Karpas-422 (cell line): ENCODE measurements around the gene GSPT1. TPM values are rescaled to one million over a fixed set of nuclear protein-coding genes. Genes with fewer than 3 reads are reported as not detected.
"Not testable (repeated sequence)": the region's sequence is repeated elsewhere in the genome, so short reads cannot be mapped to it uniquely, and the experiment has no call there.

Experiments
- DNase-seq: peaks from one replicate; pipeline ENCODE4 v3.0.0-alpha.2; 2015
- H2AFZ ChIP-seq: fragments of 200-600 bp; sonication (generic); 2 replicates; pipeline ENCODE4 v1.6.1; 2014; ENCODE audit warnings: antibody characterized with exemption, low read length, mixed read lengths
- H3K27ac ChIP-seq: fragments of 200-600 bp; sonication (generic); 2 replicates; pipeline ENCODE4 v1.5.1; 2014; ENCODE audit warnings: mild to moderate bottlenecking, low read length, moderate library complexity
- H3K27me3 ChIP-seq: fragments of 200-600 bp; sonication (generic); 2 replicates; pipeline ENCODE4 v1.6.1; 2014; ENCODE audit warnings: low read length, mixed read lengths
- H3K36me3 ChIP-seq: fragments of 200-600 bp; sonication (generic); 2 replicates; pipeline ENCODE4 v1.6.1; 2014; ENCODE audit warnings: low read length, mixed read lengths; ENCODE audit not compliant: insufficient read depth
- H3K4me1 ChIP-seq: fragments of 200-600 bp; sonication (generic); 2 replicates; pipeline ENCODE4 v1.6.1; 2014; ENCODE audit warnings: mild to moderate bottlenecking, low read length, mixed read lengths
- H3K4me2 ChIP-seq: fragments of 200-600 bp; sonication (generic); 2 replicates; pipeline ENCODE4 v1.6.1; 2014; ENCODE audit warnings: low read length, low read depth, mild to moderate bottlenecking; ENCODE audit not compliant: poor library complexity, severe bottlenecking
- H3K4me3 ChIP-seq: fragments of 200-600 bp; sonication (generic); 2 replicates; pipeline ENCODE4 v1.5.1; 2014; ENCODE audit warnings: mild to moderate bottlenecking, antibody characterized with exemption, low read length, mixed read lengths
- H3K79me2 ChIP-seq: fragments of 200-600 bp; sonication (generic); 2 replicates; pipeline ENCODE4 v1.6.1; 2014; ENCODE audit warnings: mild to moderate bottlenecking, low read length, mixed read lengths
- H3K9ac ChIP-seq: fragments of 200-600 bp; sonication (generic); 2 replicates; pipeline ENCODE4 v1.6.0; 2014; ENCODE audit warnings: low read length
- H3K9me2 ChIP-seq: fragments of 200-600 bp; sonication (generic), shearing (Covaris generic); replicated peaks from 2 replicates; pipeline ENCODE4 v1.6.0; 2014; ENCODE audit warnings: mild to moderate bottlenecking, low read length, moderate library complexity; ENCODE audit not compliant: insufficient read depth
- H3K9me3 ChIP-seq: fragments of 300-700, 200-600 bp; sonication (generic); 2 replicates; pipeline ENCODE4 v1.6.1; 2014; ENCODE audit warnings: low read length, mixed read lengths
- H4K20me1 ChIP-seq: fragments of 200-600 bp; sonication (generic); 2 replicates; pipeline ENCODE4 v1.6.1; 2014; ENCODE audit warnings: mild to moderate bottlenecking, antibody characterized with exemption, low read length, low read depth; ENCODE audit not compliant: insufficient read depth
- total RNA-seq: library from RNA; depleted of rRNA; stranded (reverse); fragments of >200 nt; shearing (Covaris generic); gene quantifications from 2 replicates; pipeline ENCODE4 v1.2.3, GENCODE V29; 2014; ENCODE audit warnings: low replicate concordance

GSPT1 gene
- total RNA-seq, 1 experiment from 2014 or later = 80.2 TPM

DNA sequence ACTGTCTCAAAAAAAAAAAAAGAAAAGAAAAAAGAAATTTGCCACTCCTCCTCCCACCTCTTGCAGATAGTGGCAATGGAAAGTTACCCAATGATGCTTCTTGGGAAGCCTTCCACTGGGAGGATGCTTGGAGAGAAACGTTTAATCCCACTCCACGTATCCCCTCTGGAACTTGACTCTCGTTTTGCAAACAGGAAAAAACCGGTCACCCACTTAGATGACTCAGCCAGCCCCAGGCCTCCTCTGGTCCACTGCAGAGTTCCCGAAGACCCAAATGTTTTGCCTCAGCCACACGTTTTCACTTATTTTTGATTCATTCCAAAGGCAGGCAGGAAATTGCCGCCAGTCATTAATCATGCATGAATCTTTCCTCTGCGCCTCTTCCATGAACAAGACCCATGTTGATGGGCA lies 40.0 kb upstream of the GSPT1 start:
- Histone ChIP-seq H3K36me3 (no peaks in the 10 kb centered on the region), H3K27ac (no peak overlapping the region), H3K9me3 (no peaks in the 10 kb centered on the region), H3K4me3 (no peak overlapping the region), H4K20me1 (no peaks in the 10 kb centered on the region), H3K27me3 (no peaks in the 10 kb centered on the region), H3K4me2 (no peak overlapping the region), H3K9ac (no peak overlapping the region), H3K4me1 (peaks cover 15% of the 10 kb centered on the region), H2AFZ (no peak overlapping the region), H3K79me2 (no peaks in the 10 kb centered on the region), H3K9me2 (no peaks in the 10 kb centered on the region)
- DNase-seq = no peak

GRCh38 chr16:11953576-11953975 lies 37.8 kb upstream of the GSPT1 start:
- not testable (repeated sequence) for H3K9me2 ChIP-seq, H3K79me2 ChIP-seq, H2AFZ ChIP-seq

GRCh38 chr16:11950388-11950787 lies 34.6 kb upstream of the GSPT1 start:
- no peaks in the 10 kb centered on the region for H3K9me3 ChIP-seq
- H3K36me3 ChIP-seq = no peaks in the 10 kb centered on the region
- no peaks in the 10 kb centered on the region for H3K79me2 ChIP-seq
- H3K9ac ChIP-seq = peak overlapping the region; percentile 53
- peak overlapping the region; percentile 89 for H3K27ac ChIP-seq
- peak overlapping the region; percentile 66 for H3K4me2 ChIP-seq
- H4K20me1 ChIP-seq = no peaks in the 10 kb centered on the region
- peak overlapping the region; percentile 38; the same call in 1 of the 2 replicates for H3K4me3 ChIP-seq
- no peaks in the 10 kb centered on the region for H3K27me3 ChIP-seq
- H3K9me2 ChIP-seq = no peaks in the 10 kb centered on the region
- DNase-seq = peak; percentile 86
- peaks cover 19% of the 10 kb centered on the region for H3K4me1 ChIP-seq
- H2AFZ ChIP-seq = peak overlapping the region; percentile 74

More at GRCh38 chr16:11953576-11953975, 37.8 kb upstream of the GSPT1 start:
- not testable (repeated sequence) for H4K20me1 ChIP-seq, H3K4me2 ChIP-seq, DNase-seq, H3K9ac ChIP-seq, H3K4me3 ChIP-seq, H3K27ac ChIP-seq, H3K27me3 ChIP-seq, H3K36me3 ChIP-seq, H3K9me3 ChIP-seq
- H3K4me1 ChIP-seq = peaks cover 19% of the 10 kb centered on the region

DNA sequence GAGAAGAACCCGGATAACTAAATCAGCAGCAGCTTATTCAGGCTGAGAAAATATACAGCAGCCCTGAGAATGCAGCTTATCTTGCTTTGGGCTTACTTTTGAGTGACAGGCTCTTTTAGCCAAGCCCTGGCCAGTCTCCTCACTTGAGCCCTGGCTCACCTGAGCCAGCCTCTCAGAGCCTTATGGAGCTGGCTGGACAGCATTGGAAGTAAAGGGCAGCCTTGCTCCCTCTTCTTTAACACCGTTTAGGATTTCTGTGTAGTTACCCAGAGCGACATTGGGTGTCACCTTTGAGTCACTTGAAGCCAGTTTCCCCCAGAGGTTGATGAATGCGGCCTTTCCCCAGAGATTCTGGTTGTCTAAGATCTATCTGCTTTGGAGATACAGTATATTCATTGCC lies 33.8 kb upstream of the GSPT1 start:
- Histone ChIP-seq H3K9ac (no peak overlapping the region), H3K36me3 (no peaks in the 10 kb centered on the region), H3K4me3 (no peak overlapping the region), H4K20me1 (no peaks in the 10 kb centered on the region), H3K4me1 (peaks cover 19% of the 10 kb centered on the region), H3K27me3 (no peaks in the 10 kb centered on the region), H3K9me3 (no peaks in the 10 kb centered on the region), H3K9me2 (no peaks in the 10 kb centered on the region), H3K4me2 (peak overlapping the region; percentile 66), H3K27ac (peak overlapping the region; percentile 89), H2AFZ (no peak overlapping the region), H3K79me2 (no peaks in the 10 kb centered on the region)
- DNase-seq = peak; percentile 90

GRCh38 chr16:11948819-11949218 lies 33.1 kb upstream of the GSPT1 start:
- H3K4me1 ChIP-seq = peaks cover 19% of the 10 kb centered on the region
- H3K4me2 ChIP-seq = no peak overlapping the region
- H3K9me2 ChIP-seq = no peaks in the 10 kb centered on the region
- no peak overlapping the region for H3K27ac ChIP-seq
- H3K36me3 ChIP-seq = no peaks in the 10 kb centered on the region
- H3K27me3 ChIP-seq = no peaks in the 10 kb centered on the region
- H3K9me3 ChIP-seq = no peaks in the 10 kb centered on the region
- H3K79me2 ChIP-seq = no peaks in the 10 kb centered on the region
- no peak overlapping the region for H2AFZ ChIP-seq
- DNase-seq = no peak
- H3K9ac ChIP-seq = no peak overlapping the region
- no peak overlapping the region for H3K4me3 ChIP-seq
- no peaks in the 10 kb centered on the region for H4K20me1 ChIP-seq

DNA sequence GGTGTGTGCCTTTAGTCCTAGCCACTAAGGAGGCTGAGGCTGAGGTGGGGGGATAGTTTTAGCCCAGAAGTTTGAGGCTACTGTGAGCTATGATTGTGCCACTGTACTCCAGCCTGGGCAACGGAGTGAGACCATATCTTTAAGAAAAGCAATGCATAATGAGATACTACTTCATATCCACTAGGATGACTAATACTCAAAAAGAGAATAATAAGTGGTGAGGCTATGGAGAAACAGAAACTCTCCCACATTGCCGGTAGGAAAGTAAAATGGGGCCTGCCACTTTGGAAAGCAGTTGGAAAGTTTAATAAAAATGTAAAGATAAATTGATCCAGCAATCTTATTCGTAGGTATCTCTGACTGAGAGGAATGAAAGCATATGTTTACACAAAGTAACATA lies 30.7 kb upstream of the GSPT1 start:
- H4K20me1 ChIP-seq = no peaks in the 10 kb centered on the region
- H3K4me2 ChIP-seq = no peak overlapping the region
- no peak overlapping the region for H3K4me3 ChIP-seq
- no peak for DNase-seq
- H3K27ac ChIP-seq = no peak overlapping the region
- H3K36me3 ChIP-seq = no peaks in the 10 kb centered on the region
- H3K4me1 ChIP-seq = peaks cover 19% of the 10 kb centered on the region
- H3K79me2 ChIP-seq = no peaks in the 10 kb centered on the region
- H3K9me2 ChIP-seq = no peaks in the 10 kb centered on the region
- no peaks in the 10 kb centered on the region for H3K27me3 ChIP-seq
- no peak overlapping the region for H3K9ac ChIP-seq
- no peaks in the 10 kb centered on the region for H3K9me3 ChIP-seq
- no peak overlapping the region for H2AFZ ChIP-seq

GRCh38 chr16:11941945-11942344 lies 26.2 kb upstream of the GSPT1 start, which contains the start of gene NPIPB2:
TSS of gene NPIPB2 (minus strand) at chr16:11942045. CDS start at chr16:11942045, 0 bp downstream.
- H3K4me2 ChIP-seq, DNase-seq, H3K9me2 ChIP-seq, H3K9ac ChIP-seq, H3K36me3 ChIP-seq, H3K4me3 ChIP-seq, H3K4me1 ChIP-seq, H3K27ac ChIP-seq, H3K79me2 ChIP-seq, H2AFZ ChIP-seq, H4K20me1 ChIP-seq, H3K9me3 ChIP-seq, H3K27me3 ChIP-seq: not testable (repeated sequence)

DNA sequence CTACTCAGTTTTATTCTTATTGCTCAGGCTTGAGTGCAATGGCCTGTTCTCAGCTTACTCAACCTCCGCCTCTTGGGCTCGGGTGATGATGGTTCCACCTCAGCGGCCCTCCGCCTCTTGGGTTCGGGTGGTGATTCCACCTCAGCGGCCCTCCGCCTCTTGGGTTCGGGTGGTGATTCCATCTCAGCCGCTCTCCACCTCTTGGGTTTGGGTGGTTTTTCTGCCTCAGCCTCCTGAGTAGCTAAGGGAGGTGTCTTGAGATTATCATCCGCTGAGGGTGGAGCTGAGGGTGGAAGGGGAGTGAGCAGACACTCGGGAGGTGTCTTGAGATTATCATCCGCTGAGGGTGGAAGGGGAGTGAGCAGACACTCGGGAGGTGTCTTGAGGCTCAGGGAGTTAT lies 11.6 kb upstream of the GSPT1 start:
- not testable (repeated sequence) for H2AFZ ChIP-seq, H3K9ac ChIP-seq, H3K9me2 ChIP-seq, H3K4me1 ChIP-seq, H3K27ac ChIP-seq, DNase-seq, H3K27me3 ChIP-seq, H3K36me3 ChIP-seq, H3K79me2 ChIP-seq, H4K20me1 ChIP-seq, H3K9me3 ChIP-seq, H3K4me3 ChIP-seq, H3K4me2 ChIP-seq

DNA sequence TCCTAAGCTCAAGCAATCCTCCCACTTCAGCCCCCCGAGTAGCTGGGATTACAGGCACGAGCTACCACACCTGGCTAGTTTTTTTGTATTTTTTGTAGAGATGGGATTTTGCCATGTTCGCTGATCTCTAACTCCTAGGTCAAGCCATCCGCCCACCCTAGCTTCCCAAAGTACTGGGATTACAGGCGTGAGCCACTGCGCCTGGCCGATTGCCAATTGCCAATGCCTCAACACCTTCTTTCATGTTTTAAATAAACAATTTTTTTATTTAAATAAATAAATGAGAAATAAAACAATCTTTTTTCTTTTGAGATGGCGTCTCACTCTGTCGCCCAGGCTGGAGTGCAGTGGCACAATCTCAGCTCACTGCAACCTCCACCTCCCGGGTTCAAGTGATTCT lies 8.3 kb upstream of the GSPT1 start:
- H3K9me3 ChIP-seq = not testable (repeated sequence)

More for the DNA sequence above, 8.3 kb upstream of the GSPT1 start:
- H3K4me3 ChIP-seq, H3K9me2 ChIP-seq, H3K9ac ChIP-seq, H3K79me2 ChIP-seq, H3K27me3 ChIP-seq, H2AFZ ChIP-seq, H3K4me2 ChIP-seq, H3K4me1 ChIP-seq, H4K20me1 ChIP-seq, H3K27ac ChIP-seq, H3K36me3 ChIP-seq: not testable (repeated sequence)
- DNase-seq = peak; percentile 30
